ENCODE results near the gene TSPEAR. TPM values are rescaled to one million over a fixed set of nuclear protein-coding genes. Genes with fewer than 3 reads are reported as not detected.

Gene TSPEAR
- total RNA-seq, 1 donor from 2014 or later, result not detected

- Mint-ChIP-seq H3K36me3 (ENCODE audit: unreplicated experiment) (no peaks in the 10 kb centered on the region), H3K27ac (ENCODE audit: unreplicated experiment) (no peak overlapping the region), H3K4me3 (ENCODE audit: unreplicated experiment) (no peak overlapping the region), H3K27me3 (ENCODE audit: unreplicated experiment) (peaks cover 6% of the 10 kb centered on the region), H3K9me3 (ENCODE audit: unreplicated experiment) (peaks cover 8% of the 10 kb centered on the region), H3K4me1 (ENCODE audit: low read depth, unreplicated experiment) (peaks cover 7% of the 10 kb centered on the region)
- TF ChIP-seq, protein P1, sequence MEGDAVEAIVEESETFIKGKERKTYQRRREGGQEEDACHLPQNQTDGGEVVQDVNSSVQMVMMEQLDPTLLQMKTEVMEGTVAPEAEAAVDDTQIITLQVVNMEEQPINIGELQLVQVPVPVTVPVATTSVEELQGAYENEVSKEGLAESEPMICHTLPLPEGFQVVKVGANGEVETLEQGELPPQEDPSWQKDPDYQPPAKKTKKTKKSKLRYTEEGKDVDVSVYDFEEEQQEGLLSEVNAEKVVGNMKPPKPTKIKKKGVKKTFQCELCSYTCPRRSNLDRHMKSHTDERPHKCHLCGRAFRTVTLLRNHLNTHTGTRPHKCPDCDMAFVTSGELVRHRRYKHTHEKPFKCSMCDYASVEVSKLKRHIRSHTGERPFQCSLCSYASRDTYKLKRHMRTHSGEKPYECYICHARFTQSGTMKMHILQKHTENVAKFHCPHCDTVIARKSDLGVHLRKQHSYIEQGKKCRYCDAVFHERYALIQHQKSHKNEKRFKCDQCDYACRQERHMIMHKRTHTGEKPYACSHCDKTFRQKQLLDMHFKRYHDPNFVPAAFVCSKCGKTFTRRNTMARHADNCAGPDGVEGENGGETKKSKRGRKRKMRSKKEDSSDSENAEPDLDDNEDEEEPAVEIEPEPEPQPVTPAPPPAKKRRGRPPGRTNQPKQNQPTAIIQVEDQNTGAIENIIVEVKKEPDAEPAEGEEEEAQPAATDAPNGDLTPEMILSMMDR (IDR thresholded peaks at IDR 0.05; ENCODE audit: partially characterized antibody, unreplicated experiment), result no peak
- DNase-seq, result no peak
These were observed 244.1 kb downstream of the TSPEAR start for GRCh38 chr21:44466996-44467858.

- H3K4me3 Mint-ChIP-seq (ENCODE audit: unreplicated experiment), result no peak overlapping the region
- peaks cover 8% of the 10 kb centered on the region for H3K9me3 Mint-ChIP-seq (ENCODE audit: unreplicated experiment)
- H3K27ac Mint-ChIP-seq (ENCODE audit: unreplicated experiment), result no peak overlapping the region
- peaks cover 6% of the 10 kb centered on the region for H3K27me3 Mint-ChIP-seq (ENCODE audit: unreplicated experiment)
- TF ChIP-seq, protein P1 (IDR thresholded peaks at IDR 0.05; ENCODE audit: partially characterized antibody, unreplicated experiment), result no peak
- H3K4me1 Mint-ChIP-seq (ENCODE audit: low read depth, unreplicated experiment), result peaks cover 7% of the 10 kb centered on the region
- no peak for DNase-seq
- H3K36me3 Mint-ChIP-seq (ENCODE audit: unreplicated experiment), result no peaks in the 10 kb centered on the region
These were observed 244.9 kb downstream of the TSPEAR start for GRCh38 chr21:44466351-44466954.

DNA sequence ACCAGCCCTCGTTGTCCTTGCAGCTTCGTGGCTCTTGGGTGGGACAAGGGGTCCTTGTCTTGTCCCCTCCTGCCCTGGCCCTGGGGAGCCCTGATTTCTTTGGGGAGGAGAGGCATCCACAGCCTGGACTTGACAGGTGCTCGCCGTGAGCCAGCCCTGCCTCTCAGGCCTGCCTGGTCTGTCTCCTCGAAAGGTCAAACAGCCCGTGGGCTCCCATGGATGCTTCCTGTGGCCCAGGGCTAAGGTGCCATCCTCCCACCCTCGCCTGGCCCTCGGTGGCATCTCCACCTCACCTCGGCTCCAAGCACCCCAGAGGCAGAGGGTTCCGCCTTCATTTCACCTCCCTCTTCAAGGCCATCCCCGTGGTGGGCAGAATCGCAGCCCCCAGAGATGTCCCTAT is 247.0 kb downstream of the TSPEAR start:
- no peak overlapping the region for H3K27ac Mint-ChIP-seq (ENCODE audit: unreplicated experiment)
- peaks cover 8% of the 10 kb centered on the region for H3K9me3 Mint-ChIP-seq (ENCODE audit: unreplicated experiment)
- DNase-seq, result no peak

GRCh38 chr21:44463724-44464123 is 247.6 kb downstream of the TSPEAR start:
- H3K27ac Mint-ChIP-seq (ENCODE audit: unreplicated experiment), result no peak overlapping the region
- no peak overlapping the region for H3K4me3 Mint-ChIP-seq (ENCODE audit: unreplicated experiment)

More for the DNA sequence above, 247.0 kb downstream of the TSPEAR start:
- Mint-ChIP-seq H3K36me3 (ENCODE audit: unreplicated experiment) (no peaks in the 10 kb centered on the region), H3K4me3 (ENCODE audit: unreplicated experiment) (no peak overlapping the region), H3K27me3 (ENCODE audit: unreplicated experiment) (peaks cover 7% of the 10 kb centered on the region), H3K4me1 (ENCODE audit: low read depth, unreplicated experiment) (peaks cover 7% of the 10 kb centered on the region)
- TF ChIP-seq, protein P1 (IDR thresholded peaks at IDR 0.05; ENCODE audit: partially characterized antibody, unreplicated experiment), result no peak

More at GRCh38 chr21:44463724-44464123, 247.6 kb downstream of the TSPEAR start:
- Mint-ChIP-seq H3K36me3 (ENCODE audit: unreplicated experiment) (peaks cover under 1% of the 10 kb centered on the region), H3K4me1 (ENCODE audit: low read depth, unreplicated experiment) (peaks cover 7% of the 10 kb centered on the region), H3K9me3 (ENCODE audit: unreplicated experiment) (peaks cover 8% of the 10 kb centered on the region), H3K27me3 (ENCODE audit: unreplicated experiment) (peaks cover 8% of the 10 kb centered on the region)
- DNase-seq, result no peak
- TF ChIP-seq, protein P1 (IDR thresholded peaks at IDR 0.05; ENCODE audit: partially characterized antibody, unreplicated experiment), result no peak
